ENCODE measurements around the gene NALF2. TPM values are rescaled to one million over a fixed set of nuclear protein-coding genes. Genes with fewer than 3 reads are reported as not detected.

NALF2 gene
- total RNA-seq, 1 donor from 2014 or later, result 2.0 TPM

- no peak overlapping the region for H3K27ac ChIP-seq (ENCODE audit: low read depth, low read length)
- Mint-ChIP-seq H3K36me3 (ENCODE audit: low read depth, unreplicated experiment) (no peaks in the 10 kb centered on the region), H3K27ac (ENCODE audit: unreplicated experiment) (no peak overlapping the region), H3K9me3 (ENCODE audit: unreplicated experiment) (no peaks in the 10 kb centered on the region), H3K4me1 (ENCODE audit: low read depth, unreplicated experiment) (no peaks in the 10 kb centered on the region), H3K4me3 (ENCODE audit: unreplicated experiment) (no peak overlapping the region), H3K27me3 (ENCODE audit: low read depth, unreplicated experiment) (peaks cover 4% of the 10 kb centered on the region)
- peaks cover under 1% of the 10 kb centered on the region for H3K27me3 ChIP-seq (ENCODE audit: insufficient read depth, low read length)
- H3K36me3 ChIP-seq (ENCODE audit: insufficient read depth, low read length), result no peaks in the 10 kb centered on the region
- H3K79me2 ChIP-seq (ENCODE audit: insufficient read depth, low read length), result no peaks in the 10 kb centered on the region
- no peak overlapping the region for H3K4me3 ChIP-seq (ENCODE audit: insufficient read depth, low read depth, low read length)
- H3K4me1 ChIP-seq (ENCODE audit: insufficient read depth, low read length), result no peaks in the 10 kb centered on the region
- no peak for DNase-seq (ENCODE audit: low read depth)
- no peak overlapping the region for H3K9ac ChIP-seq (ENCODE audit: low read length)
- H4K20me1 ChIP-seq (ENCODE audit: insufficient read depth, low read length), result no peaks in the 10 kb centered on the region
- H2AFZ ChIP-seq (ENCODE audit: low read depth, low read length), result no peak overlapping the region
- no peak overlapping the region for H3K4me2 ChIP-seq (ENCODE audit: low read length)
- no peak for TF ChIP-seq EZH2 (IDR thresholded peaks at IDR 0.05; ENCODE audit: insufficient read depth, low read length)
- TF ChIP-seq CTCF (IDR thresholded peaks at IDR 0.05; ENCODE audit: insufficient read depth, low read depth, low read length), result no peak
- FAIRE-seq, result no peak
- no peaks in the 10 kb centered on the region for H3K9me3 ChIP-seq (ENCODE audit: insufficient read depth, low read depth, low read length)
These were observed 6.9 kb downstream of the NALF2 start for GRCh38 chrX:69510914-69511513.

- Histone ChIP-seq H3K27me3 (ENCODE audit: insufficient read depth, low read length) (no peaks in the 10 kb centered on the region), H4K20me1 (ENCODE audit: insufficient read depth, low read length) (no peaks in the 10 kb centered on the region), H3K9ac (ENCODE audit: low read length) (no peak overlapping the region), H3K4me1 (ENCODE audit: insufficient read depth, low read length) (no peaks in the 10 kb centered on the region), H2AFZ (ENCODE audit: low read depth, low read length) (no peak overlapping the region), H3K36me3 (ENCODE audit: insufficient read depth, low read length) (no peaks in the 10 kb centered on the region), H3K4me2 (ENCODE audit: low read length) (no peak overlapping the region), H3K79me2 (ENCODE audit: insufficient read depth, low read length) (no peaks in the 10 kb centered on the region), H3K4me3 (ENCODE audit: insufficient read depth, low read depth, low read length) (no peak overlapping the region), H3K27ac (ENCODE audit: low read depth, low read length) (no peak overlapping the region), H3K9me3 (ENCODE audit: insufficient read depth, low read depth, low read length) (no peaks in the 10 kb centered on the region)
- Mint-ChIP-seq H3K9me3 (ENCODE audit: unreplicated experiment) (no peaks in the 10 kb centered on the region), H3K4me3 (ENCODE audit: unreplicated experiment) (no peak overlapping the region), H3K4me1 (ENCODE audit: low read depth, unreplicated experiment) (no peaks in the 10 kb centered on the region), H3K27me3 (ENCODE audit: low read depth, unreplicated experiment) (peaks cover 2% of the 10 kb centered on the region), H3K27ac (ENCODE audit: unreplicated experiment) (no peak overlapping the region), H3K36me3 (ENCODE audit: low read depth, unreplicated experiment) (no peaks in the 10 kb centered on the region)
- no peak for DNase-seq (ENCODE audit: low read depth)
- FAIRE-seq, result no peak
- TF ChIP-seq EZH2 (IDR thresholded peaks at IDR 0.05; ENCODE audit: insufficient read depth, low read length), result no peak
- TF ChIP-seq CTCF (IDR thresholded peaks at IDR 0.05; ENCODE audit: insufficient read depth, low read depth, low read length), result no peak
These were observed 17.9 kb downstream of the NALF2 start for GRCh38 chrX:69522052-69522451.

- no peak for FAIRE-seq
These were observed 19.2 kb downstream of the NALF2 start for GRCh38 chrX:69523314-69523713.

More at GRCh38 chrX:69523314-69523713, 19.2 kb downstream of the NALF2 start:
- H3K36me3 Mint-ChIP-seq (ENCODE audit: low read depth, unreplicated experiment), result no peaks in the 10 kb centered on the region
- DNase-seq (ENCODE audit: low read depth), result no peak
- no peak for TF ChIP-seq EZH2 (IDR thresholded peaks at IDR 0.05; ENCODE audit: insufficient read depth, low read length)
- no peak for TF ChIP-seq CTCF (IDR thresholded peaks at IDR 0.05; ENCODE audit: insufficient read depth, low read depth, low read length)
- no peaks in the 10 kb centered on the region for H3K4me1 Mint-ChIP-seq (ENCODE audit: low read depth, unreplicated experiment)
- peaks cover 2% of the 10 kb centered on the region for H3K27me3 Mint-ChIP-seq (ENCODE audit: low read depth, unreplicated experiment)
- H3K27ac Mint-ChIP-seq (ENCODE audit: unreplicated experiment), result no peak overlapping the region
- Histone ChIP-seq H3K9ac (ENCODE audit: low read length) (no peak overlapping the region), H3K27ac (ENCODE audit: low read depth, low read length) (no peak overlapping the region), H4K20me1 (ENCODE audit: insufficient read depth, low read length) (no peaks in the 10 kb centered on the region), H3K4me2 (ENCODE audit: low read length) (no peak overlapping the region), H3K4me1 (ENCODE audit: insufficient read depth, low read length) (no peaks in the 10 kb centered on the region), H3K9me3 (ENCODE audit: insufficient read depth, low read depth, low read length) (no peaks in the 10 kb centered on the region), H3K79me2 (ENCODE audit: insufficient read depth, low read length) (no peaks in the 10 kb centered on the region), H3K4me3 (ENCODE audit: insufficient read depth, low read depth, low read length) (no peak overlapping the region), H3K27me3 (ENCODE audit: insufficient read depth, low read length) (no peaks in the 10 kb centered on the region), H2AFZ (ENCODE audit: low read depth, low read length) (no peak overlapping the region), H3K36me3 (ENCODE audit: insufficient read depth, low read length) (no peaks in the 10 kb centered on the region)
- no peak overlapping the region for H3K4me3 Mint-ChIP-seq (ENCODE audit: unreplicated experiment)
- H3K9me3 Mint-ChIP-seq (ENCODE audit: unreplicated experiment), result no peaks in the 10 kb centered on the region

Measured in astrocyte (in vitro differentiated cells and primary cell).